Panc1 (cell line): Measurements from ENCODE around the gene DCXR.

Source experiments
- POLR2AphosphoS5 ChIP-seq: IDR thresholded peaks from 2 replicates; pipeline ENCODE4 v1.6.1; 2012; ENCODE audit warnings: mild to moderate bottlenecking, low read depth, low read length, moderate library complexity
- SIN3A ChIP-seq: IDR thresholded peaks from 2 replicates; pipeline ENCODE4 v1.6.1; 2012; ENCODE audit warnings: low read depth, mild to moderate bottlenecking, low read length, moderate library complexity, borderline replicate concordance; ENCODE audit not compliant: insufficient read depth
- TF ChIP-seq, protein P1 (sequence below): fragments of 450-650 bp; IDR thresholded peaks from 2 replicates; pipeline ENCODE4 v1.5.1; 2017; ENCODE audit warnings: mild to moderate bottlenecking
- TF ChIP-seq, protein P2 (sequence below), 2 experiments: IDR thresholded peaks; 2 replicates each; pipeline ENCODE4 v1.6.1; 2011 to 2012; ENCODE audit warnings: low read depth in 2 of 2, control low read depth in 1 of 2, low read length in 1 of 2, mild to moderate bottlenecking in 1 of 2, moderate library complexity in 1 of 2; ENCODE audit not compliant: insufficient read depth in 1 of 2

DNA sequence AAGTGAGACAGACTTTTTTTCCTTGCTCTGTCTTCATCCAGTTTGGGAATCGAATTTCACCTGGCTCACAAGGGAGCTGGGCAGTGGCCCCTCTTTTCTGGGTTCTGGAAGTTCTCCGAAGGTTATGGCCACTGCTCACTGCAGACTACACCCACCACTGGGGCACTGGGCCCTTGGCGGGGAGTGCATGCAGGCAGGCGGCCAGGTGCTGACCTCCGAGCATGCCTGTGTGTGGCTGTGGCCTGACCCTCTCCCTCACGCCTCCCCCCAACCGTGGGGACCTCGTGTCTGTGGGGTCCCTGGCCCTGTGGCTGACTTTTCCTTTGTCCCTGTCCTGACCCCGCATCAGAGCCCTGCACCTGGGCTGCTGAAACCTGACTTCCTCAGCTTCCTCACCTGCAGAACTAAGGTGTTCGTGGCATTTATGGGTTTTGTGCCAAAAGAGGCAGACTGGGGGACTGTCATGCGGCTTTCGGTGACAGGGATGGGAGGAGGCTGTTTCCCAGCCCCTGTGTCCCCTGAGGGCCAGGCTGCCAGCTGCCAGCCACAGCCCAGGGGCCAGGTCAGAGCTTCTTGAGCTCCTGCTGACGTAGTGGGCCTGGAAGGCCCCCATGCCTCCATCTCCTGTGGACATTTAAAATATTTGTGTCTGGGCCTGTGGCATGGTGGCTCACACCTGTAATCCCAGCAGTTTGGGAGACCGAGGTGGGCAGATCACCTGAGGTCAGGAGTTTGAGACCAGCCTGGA lies 38.6 kb downstream of the DCXR start:
- TF ChIP-seq, protein P1, sequence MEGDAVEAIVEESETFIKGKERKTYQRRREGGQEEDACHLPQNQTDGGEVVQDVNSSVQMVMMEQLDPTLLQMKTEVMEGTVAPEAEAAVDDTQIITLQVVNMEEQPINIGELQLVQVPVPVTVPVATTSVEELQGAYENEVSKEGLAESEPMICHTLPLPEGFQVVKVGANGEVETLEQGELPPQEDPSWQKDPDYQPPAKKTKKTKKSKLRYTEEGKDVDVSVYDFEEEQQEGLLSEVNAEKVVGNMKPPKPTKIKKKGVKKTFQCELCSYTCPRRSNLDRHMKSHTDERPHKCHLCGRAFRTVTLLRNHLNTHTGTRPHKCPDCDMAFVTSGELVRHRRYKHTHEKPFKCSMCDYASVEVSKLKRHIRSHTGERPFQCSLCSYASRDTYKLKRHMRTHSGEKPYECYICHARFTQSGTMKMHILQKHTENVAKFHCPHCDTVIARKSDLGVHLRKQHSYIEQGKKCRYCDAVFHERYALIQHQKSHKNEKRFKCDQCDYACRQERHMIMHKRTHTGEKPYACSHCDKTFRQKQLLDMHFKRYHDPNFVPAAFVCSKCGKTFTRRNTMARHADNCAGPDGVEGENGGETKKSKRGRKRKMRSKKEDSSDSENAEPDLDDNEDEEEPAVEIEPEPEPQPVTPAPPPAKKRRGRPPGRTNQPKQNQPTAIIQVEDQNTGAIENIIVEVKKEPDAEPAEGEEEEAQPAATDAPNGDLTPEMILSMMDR, result no peak
- TF ChIP-seq SIN3A (no peak), POLR2AphosphoS5 (no peak)
- TF ChIP-seq, protein P2, sequence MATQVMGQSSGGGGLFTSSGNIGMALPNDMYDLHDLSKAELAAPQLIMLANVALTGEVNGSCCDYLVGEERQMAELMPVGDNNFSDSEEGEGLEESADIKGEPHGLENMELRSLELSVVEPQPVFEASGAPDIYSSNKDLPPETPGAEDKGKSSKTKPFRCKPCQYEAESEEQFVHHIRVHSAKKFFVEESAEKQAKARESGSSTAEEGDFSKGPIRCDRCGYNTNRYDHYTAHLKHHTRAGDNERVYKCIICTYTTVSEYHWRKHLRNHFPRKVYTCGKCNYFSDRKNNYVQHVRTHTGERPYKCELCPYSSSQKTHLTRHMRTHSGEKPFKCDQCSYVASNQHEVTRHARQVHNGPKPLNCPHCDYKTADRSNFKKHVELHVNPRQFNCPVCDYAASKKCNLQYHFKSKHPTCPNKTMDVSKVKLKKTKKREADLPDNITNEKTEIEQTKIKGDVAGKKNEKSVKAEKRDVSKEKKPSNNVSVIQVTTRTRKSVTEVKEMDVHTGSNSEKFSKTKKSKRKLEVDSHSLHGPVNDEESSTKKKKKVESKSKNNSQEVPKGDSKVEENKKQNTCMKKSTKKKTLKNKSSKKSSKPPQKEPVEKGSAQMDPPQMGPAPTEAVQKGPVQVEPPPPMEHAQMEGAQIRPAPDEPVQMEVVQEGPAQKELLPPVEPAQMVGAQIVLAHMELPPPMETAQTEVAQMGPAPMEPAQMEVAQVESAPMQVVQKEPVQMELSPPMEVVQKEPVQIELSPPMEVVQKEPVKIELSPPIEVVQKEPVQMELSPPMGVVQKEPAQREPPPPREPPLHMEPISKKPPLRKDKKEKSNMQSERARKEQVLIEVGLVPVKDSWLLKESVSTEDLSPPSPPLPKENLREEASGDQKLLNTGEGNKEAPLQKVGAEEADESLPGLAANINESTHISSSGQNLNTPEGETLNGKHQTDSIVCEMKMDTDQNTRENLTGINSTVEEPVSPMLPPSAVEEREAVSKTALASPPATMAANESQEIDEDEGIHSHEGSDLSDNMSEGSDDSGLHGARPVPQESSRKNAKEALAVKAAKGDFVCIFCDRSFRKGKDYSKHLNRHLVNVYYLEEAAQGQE (IDR thresholded peaks at IDR 0.05; ENCODE audit: insufficient read depth in 1 of 2, low read depth in 2 of 2, low read length in 1 of 2), result no peak
